ENCODE data around the gene SYNPO2.
A peak's percentile ranks its signal among the peaks of the same experiment; 100 is the strongest.

SYNPO2 gene

DNA sequence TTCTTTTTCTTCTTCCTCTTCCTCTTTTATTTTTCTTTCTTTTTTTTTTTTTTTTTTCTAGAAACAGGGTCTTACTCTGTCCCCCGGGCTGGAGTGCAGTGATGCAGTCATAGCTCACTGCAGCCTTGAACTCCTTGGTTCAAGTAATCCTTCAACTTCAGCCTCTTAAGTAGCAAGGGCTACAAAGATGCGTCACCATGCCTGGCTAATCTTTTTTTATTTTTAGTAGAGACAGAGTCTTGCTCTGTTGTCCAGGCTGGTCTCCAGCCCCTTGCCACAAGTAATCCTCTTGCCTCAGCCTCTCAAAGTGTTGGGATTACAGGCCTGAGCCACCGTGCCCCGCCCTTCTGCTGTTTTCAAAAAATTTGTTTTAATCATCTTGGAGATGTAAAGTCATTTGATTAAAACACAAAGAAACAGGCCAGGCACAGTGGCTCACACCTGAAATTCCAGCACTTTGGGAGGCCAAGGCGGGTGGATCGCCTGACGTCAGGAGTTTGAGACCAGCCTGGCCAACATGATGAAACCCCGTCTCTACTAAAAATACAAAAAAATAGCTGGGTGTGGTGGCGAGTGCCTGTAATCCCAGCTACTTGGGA lies 28.1 kb downstream of the SYNPO2 start:
- H3K9me3 ChIP-seq (ENCODE audit: severe bottlenecking): no peaks in the 10 kb centered on the region
- H3K27me3 ChIP-seq (ENCODE audit: insufficient read depth, poor library complexity, severe bottlenecking): no peaks in the 10 kb centered on the region
- H3K4me3 ChIP-seq (ENCODE audit: severe bottlenecking): no peak overlapping the region
- H3K4me1 ChIP-seq (ENCODE audit: insufficient read depth, poor library complexity, severe bottlenecking): peaks cover 14% of the 10 kb centered on the region
- TF ChIP-seq, protein P1, sequence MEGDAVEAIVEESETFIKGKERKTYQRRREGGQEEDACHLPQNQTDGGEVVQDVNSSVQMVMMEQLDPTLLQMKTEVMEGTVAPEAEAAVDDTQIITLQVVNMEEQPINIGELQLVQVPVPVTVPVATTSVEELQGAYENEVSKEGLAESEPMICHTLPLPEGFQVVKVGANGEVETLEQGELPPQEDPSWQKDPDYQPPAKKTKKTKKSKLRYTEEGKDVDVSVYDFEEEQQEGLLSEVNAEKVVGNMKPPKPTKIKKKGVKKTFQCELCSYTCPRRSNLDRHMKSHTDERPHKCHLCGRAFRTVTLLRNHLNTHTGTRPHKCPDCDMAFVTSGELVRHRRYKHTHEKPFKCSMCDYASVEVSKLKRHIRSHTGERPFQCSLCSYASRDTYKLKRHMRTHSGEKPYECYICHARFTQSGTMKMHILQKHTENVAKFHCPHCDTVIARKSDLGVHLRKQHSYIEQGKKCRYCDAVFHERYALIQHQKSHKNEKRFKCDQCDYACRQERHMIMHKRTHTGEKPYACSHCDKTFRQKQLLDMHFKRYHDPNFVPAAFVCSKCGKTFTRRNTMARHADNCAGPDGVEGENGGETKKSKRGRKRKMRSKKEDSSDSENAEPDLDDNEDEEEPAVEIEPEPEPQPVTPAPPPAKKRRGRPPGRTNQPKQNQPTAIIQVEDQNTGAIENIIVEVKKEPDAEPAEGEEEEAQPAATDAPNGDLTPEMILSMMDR (IDR thresholded peaks at IDR 0.05; ENCODE audit: poor library complexity, severe bottlenecking): no peak
- H3K36me3 ChIP-seq (ENCODE audit: low read depth): no peaks in the 10 kb centered on the region
- DNase-seq (ENCODE audit: low spot score) (no peak), ATAC-seq (ENCODE audit: low read depth) (no peak)
- H3K27ac ChIP-seq (ENCODE audit: poor library complexity, severe bottlenecking): no peak overlapping the region

DNA sequence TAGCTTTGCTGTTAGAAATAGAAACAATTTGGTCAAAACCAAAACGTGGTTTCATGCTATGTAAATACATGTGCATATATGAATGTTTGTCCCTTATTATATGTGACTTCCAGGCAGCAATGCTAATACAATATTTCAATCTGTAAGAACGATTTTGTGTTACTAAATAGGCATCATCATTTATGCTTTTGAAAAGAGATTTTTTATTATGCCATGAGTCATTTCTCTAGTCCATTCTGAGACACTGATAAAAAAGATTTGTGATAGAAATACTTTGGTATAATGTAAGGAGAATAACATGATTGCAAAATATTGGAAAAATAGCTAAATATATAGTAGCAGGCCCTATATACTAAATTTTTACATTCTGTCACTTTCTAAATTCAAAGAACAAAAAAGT lies 28.9 kb downstream of the SYNPO2 start:
- peaks cover 14% of the 10 kb centered on the region for H3K4me1 ChIP-seq (ENCODE audit: insufficient read depth, poor library complexity, severe bottlenecking)
- no peak overlapping the region for H3K4me3 ChIP-seq (ENCODE audit: severe bottlenecking)
- ATAC-seq (ENCODE audit: low read depth): no peak
- H3K27me3 ChIP-seq (ENCODE audit: insufficient read depth, poor library complexity, severe bottlenecking): no peaks in the 10 kb centered on the region
- TF ChIP-seq, protein P1 (IDR thresholded peaks at IDR 0.05; ENCODE audit: poor library complexity, severe bottlenecking): no peak
- no peaks in the 10 kb centered on the region for H3K36me3 ChIP-seq (ENCODE audit: low read depth)
- no peak for DNase-seq (ENCODE audit: low spot score)
- no peaks in the 10 kb centered on the region for H3K9me3 ChIP-seq (ENCODE audit: severe bottlenecking)
- peak overlapping the region; percentile 38 for H3K27ac ChIP-seq (ENCODE audit: poor library complexity, severe bottlenecking)

DNA sequence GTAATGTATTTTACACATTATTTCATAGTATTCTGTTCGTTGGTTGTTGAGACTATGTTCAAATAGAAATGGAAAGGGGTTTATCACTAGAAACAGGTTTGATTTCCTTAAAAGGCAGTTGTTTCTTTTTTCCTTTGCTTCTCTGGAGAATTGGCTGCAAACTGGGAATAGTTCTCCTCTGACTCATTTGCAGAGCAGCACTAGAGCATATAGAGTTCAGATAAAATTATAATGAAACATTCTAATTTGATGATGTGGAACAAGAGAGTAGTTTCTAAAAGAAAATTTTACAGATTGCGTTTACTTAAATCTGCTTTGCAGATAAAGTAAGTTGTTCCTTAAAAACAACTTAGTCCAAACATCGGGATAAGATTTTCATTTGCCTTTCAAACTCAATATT lies 29.7 kb downstream of the SYNPO2 start:
- Histone ChIP-seq H3K9me3 (ENCODE audit: severe bottlenecking) (no peaks in the 10 kb centered on the region), H3K27ac (ENCODE audit: poor library complexity, severe bottlenecking) (peak overlapping the region; percentile 38), H3K27me3 (ENCODE audit: insufficient read depth, poor library complexity, severe bottlenecking) (no peaks in the 10 kb centered on the region), H3K4me3 (ENCODE audit: severe bottlenecking) (no peak overlapping the region), H3K4me1 (ENCODE audit: insufficient read depth, poor library complexity, severe bottlenecking) (peaks cover 14% of the 10 kb centered on the region), H3K36me3 (ENCODE audit: low read depth) (no peaks in the 10 kb centered on the region)
- ATAC-seq (ENCODE audit: low read depth) (peak; percentile 96), DNase-seq (ENCODE audit: low spot score) (no peak)
- TF ChIP-seq, protein P1 (IDR thresholded peaks at IDR 0.05; ENCODE audit: poor library complexity, severe bottlenecking): no peak

DNA sequence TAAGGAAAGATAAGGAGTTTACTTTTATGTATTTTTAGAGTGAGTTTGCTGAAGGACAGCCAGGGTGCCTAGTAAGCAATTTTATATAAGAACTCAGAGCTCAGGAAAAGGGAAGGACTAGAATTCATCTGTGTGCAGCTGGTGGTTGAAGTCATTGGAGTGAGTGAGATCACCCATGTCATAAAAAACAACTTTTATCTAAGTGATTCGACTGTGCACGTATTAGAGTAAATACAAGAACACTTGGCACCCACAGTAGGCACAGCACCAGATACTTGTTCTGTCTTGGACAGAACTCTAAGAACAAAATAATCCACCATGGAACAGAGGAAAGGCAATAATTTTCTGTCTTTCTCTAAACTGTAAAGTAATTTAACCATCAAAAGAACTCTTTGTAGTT lies 31.6 kb downstream of the SYNPO2 start:
- no peak overlapping the region for H3K27ac ChIP-seq (ENCODE audit: poor library complexity, severe bottlenecking)
- TF ChIP-seq, protein P1 (IDR thresholded peaks at IDR 0.05; ENCODE audit: poor library complexity, severe bottlenecking): no peak
- H3K4me3 ChIP-seq (ENCODE audit: severe bottlenecking): no peak overlapping the region
- no peaks in the 10 kb centered on the region for H3K9me3 ChIP-seq (ENCODE audit: severe bottlenecking)
- no peaks in the 10 kb centered on the region for H3K27me3 ChIP-seq (ENCODE audit: insufficient read depth, poor library complexity, severe bottlenecking)
- no peaks in the 10 kb centered on the region for H3K36me3 ChIP-seq (ENCODE audit: low read depth)
- DNase-seq (ENCODE audit: low spot score): no peak
- peaks cover 14% of the 10 kb centered on the region for H3K4me1 ChIP-seq (ENCODE audit: insufficient read depth, poor library complexity, severe bottlenecking)
- ATAC-seq (ENCODE audit: low read depth): no peak

DNA sequence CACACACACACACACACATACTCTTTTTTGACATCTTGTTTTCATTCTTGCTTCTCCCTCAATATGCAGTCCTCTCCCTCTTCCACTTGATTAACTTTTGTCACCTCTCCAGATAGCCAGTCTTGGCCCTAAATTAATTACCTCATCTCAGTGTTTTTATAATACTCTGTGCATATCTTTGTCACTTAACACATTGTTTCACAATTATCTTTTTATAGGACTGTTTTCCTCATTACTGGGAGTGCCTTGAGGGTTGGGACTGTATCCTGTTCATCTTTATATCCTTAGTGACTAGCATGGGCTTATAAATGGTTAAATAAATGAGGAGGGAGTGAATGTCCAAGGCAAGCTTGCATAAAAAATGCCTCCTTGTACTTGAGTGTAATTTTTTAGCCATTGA lies 33.1 kb downstream of the SYNPO2 start:
- Histone ChIP-seq H3K9me3 (ENCODE audit: severe bottlenecking) (no peaks in the 10 kb centered on the region), H3K4me1 (ENCODE audit: insufficient read depth, poor library complexity, severe bottlenecking) (peaks cover 14% of the 10 kb centered on the region), H3K4me3 (ENCODE audit: severe bottlenecking) (no peak overlapping the region), H3K27me3 (ENCODE audit: insufficient read depth, poor library complexity, severe bottlenecking) (no peaks in the 10 kb centered on the region), H3K27ac (ENCODE audit: poor library complexity, severe bottlenecking) (no peak overlapping the region), H3K36me3 (ENCODE audit: low read depth) (no peaks in the 10 kb centered on the region)
- ATAC-seq (ENCODE audit: low read depth) (no peak), DNase-seq (ENCODE audit: low spot score) (no peak)
- TF ChIP-seq, protein P1 (IDR thresholded peaks at IDR 0.05; ENCODE audit: poor library complexity, severe bottlenecking): no peak
